Head of caudate nucleus (tissue), 42 donors: ENCODE results near the gene GAB2.

Experiments used
- DNase-seq, 42 donors: peaks; one replicate each; pipeline versions ENCODE4 v3.0.0 to v3.0.0-alpha.2; 2020 to 2021; ENCODE audit warnings: mixed read lengths in 7 of 42
- intact Hi-C: fragments of 100-400 bp; cut with DNase I; formaldehyde crosslinking; loops from one replicate; pipeline ENCODE4 v1.15.0; 2022

The GAB2 gene

DNA sequence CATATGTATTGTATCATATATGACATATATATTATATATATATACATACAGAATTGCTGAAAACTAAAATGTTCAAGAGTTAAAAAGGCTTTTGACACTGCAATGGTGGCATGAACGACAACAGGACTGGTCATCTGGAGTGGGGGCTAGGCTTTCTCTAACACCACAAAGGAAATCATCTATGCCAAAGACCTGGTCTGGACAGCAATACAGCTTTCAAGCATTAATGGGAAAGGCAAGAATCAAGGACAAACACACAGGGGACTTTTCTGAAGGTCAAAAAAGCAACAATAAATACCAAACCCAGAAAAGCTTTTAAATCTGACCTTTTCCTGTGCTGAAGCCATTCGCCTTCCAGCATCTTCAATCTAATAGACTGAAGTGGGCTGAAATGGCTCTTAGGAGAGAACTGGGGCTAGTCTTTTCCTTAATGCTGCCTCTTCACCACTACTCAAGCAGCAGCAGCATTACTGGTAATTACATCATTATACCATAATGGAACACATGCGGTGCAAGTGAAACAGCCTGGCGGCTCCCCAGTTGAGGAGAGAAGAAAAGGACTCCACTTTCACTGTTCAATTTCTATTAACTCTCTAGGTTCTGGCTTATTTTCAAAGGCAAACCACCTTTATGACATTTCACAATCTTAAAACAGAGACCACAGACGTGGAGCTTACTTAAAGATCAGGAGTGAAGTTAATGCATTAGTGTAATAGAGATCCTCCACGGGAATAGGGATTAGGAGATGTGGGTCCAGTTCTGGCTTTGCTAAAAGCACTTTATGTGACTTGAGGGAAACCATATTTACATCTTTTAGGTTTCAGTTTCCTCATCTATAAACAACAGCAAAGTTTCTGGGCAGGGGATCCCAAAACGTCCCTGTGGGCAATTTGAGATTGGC lies 63.0 kb downstream of the GAB2 start:
- DNase-seq = peak in 4 of 42 donors; percentile 25 to 64 (median 30)
- intact Hi-C loops = no loop called here

DNA sequence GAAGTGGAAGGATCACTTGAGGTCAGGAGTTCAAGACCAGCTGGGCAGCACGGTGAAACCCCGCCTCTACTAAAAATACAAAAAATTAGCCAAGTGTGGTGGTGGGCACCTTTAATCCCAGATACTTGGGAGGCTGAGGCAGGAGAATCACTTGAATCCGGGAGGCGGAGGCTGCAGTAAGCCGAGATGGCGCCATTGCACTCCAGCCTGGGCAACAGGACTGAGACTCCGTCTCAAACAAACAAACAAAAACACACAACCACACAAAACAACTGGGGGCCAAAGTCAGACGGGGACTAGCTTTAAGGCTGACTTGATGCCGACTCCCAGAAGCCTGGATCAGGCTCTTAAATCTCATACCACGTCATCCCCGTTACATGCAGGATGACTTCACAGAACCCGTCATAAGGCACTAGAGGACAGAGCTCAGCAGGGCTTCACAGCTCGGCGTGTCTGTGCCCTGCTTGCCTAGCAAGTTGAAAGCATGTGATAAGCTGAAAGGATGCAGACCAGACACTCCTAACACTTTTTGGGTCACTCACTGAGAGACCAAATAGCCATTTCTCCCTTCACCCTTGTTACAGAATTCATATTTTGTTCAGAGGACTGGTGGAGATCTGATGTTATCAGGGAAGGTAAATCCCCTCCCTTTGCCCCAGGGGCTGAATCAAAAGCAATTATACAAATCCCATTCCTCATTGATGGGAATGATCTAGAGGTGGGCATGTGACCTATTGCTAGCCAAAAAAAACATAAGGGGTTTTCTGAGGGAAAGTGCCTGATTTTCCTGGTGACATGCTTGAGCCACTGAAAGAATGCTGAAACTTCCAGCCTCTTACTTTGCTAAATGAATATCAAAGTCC lies 65.4 kb downstream of the GAB2 start:
- intact Hi-C loops = no loop called here

DNA sequence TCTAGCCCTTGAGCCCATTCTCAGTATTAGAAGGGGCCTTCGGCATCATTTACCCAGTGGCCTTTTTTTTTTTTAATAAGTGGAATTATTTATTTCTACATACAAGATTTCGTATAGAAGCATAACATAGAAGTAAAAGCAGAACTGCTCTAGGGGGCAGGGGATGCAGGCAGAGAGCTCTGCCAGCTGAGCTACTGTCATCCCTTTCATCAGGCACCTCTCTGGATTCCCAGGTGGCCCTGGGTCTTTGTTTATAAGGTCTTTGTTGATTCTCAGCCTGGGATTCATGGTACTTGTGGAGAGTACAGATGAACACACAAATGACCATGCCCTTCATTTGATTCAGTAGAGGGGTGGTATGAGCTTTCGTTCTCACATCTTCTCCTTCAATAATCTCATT lies 66.4 kb downstream of the GAB2 start:
- DNase-seq = no peak
- intact Hi-C loops = no loop called here

More for the DNA sequence above, 65.4 kb downstream of the GAB2 start:
- peak in 3 of 42 donors; percentile 26 to 53 (median 28) for DNase-seq

DNA sequence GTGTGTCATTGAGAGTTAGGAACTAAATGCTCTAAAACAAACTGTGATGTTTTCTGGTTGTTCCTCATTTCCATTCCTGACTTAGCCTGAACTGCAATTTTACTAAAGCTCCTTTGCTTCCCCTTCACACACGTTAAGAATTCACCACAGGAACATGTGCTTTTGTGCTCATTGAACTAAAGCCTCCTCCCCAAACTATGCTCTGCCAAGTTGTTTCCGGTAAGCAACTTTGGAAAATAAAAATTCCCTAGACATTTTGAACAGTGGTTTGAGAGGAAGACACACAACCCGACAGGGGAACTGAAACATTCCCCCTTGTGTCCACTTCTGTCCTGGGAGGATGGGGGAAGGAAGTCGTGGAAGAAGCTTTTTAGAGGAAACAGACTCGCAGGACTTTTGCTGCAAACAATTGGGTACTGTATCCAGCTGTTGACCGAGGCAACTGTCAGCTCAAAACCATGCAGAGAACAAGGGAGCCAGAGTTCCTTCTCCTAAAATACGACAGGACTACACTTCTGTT lies 66.9 kb downstream of the GAB2 start:
- intact Hi-C loops = no loop called here
- DNase-seq = peak in 30 of 42 donors; percentile 10 to 79 (median 50)

DNA sequence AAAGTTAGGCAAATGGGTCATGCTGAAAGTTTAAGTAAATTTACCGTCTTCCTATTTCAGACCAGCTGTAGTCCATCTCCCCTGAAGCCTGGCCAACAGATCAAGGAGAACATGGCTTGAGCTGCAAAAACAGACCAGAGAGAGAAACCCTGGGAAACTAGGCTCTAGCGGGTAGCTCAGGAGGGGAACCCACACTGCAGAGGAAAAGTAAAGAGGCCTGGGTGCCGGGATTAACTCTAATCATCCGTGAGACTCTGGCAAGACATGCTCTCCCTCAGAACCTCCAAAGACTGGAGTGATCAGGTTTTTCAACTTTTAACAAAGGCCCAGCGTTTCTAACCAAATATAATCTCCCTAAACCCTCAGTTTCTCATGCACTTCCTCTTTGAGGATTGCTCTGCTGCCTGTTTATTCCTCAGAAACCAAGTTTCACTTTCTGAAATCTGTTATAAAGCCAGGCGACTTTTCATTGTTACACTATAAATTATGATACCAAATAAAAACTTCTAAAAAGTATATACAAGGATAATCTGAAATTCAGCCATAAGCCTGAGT lies 67.5 kb downstream of the GAB2 start:
- intact Hi-C loops = no loop called here
- DNase-seq = peak in 3 of 42 donors; percentile 23 to 46 (median 37)

DNA sequence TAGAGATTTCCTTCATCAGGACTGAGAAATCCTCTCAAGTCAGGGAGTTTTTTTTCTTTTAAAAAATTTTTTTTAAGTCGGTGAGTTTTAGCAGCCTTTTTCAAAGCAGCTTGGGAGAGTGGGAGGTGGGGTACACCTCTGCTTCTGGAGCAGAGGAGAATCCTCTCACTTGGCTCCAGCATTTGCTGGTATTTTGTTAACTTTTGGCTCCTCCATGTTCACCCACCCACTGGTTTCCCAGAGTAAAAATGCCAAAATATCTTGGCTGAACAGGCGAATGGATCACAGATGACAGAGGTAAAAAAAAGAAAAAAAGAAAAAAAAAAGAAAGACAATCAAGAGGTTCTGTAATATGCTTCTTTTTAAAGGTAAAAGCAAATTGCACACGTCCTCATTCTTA lies 68.0 kb downstream of the GAB2 start:
- peak in 12 of 42 donors; percentile 13 to 71 (median 48) for DNase-seq

DNA sequence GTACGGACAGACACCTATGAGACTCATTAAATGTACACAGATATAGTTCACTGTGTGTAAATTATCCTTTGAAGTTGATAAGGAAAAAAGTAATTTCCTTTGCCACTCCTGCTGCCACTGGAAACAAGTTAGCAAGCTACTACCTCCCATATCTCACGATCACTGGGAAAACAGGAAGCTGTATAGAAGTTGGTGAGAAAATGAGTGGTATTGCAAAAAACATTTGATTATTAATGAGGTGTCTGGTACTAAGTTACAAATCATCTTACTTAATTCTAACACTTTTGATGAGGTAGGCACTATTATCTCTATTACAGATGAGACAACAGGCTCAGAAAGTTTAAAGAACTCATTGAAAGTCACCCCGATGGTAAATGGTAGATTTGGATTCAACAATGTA lies 68.5 kb downstream of the GAB2 start:
- no peak for DNase-seq
- intact Hi-C loops = no loop called here

More for the DNA sequence above, 68.0 kb downstream of the GAB2 start:
- intact Hi-C loops = no loop called here

DNA sequence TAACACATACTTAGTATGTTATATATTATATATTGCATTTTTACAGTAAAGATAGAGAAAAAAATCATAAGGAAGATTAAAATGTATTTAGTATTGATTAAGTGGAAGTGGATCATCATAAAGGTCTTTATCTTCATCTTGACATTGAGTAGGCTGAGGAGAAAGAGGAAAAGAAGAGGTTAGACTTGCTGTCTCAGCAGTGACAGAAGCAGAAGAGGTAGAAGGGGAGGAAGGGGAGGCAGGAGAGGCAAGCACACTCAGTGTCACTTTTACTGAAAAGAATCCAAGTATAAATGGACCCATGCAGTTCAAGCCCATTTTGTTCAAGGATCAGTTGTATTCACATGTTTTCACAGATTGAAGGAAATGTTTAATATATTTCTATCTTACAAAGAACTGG lies 69.7 kb downstream of the GAB2 start:
- no peak for DNase-seq
- intact Hi-C loops = no loop called here

DNA sequence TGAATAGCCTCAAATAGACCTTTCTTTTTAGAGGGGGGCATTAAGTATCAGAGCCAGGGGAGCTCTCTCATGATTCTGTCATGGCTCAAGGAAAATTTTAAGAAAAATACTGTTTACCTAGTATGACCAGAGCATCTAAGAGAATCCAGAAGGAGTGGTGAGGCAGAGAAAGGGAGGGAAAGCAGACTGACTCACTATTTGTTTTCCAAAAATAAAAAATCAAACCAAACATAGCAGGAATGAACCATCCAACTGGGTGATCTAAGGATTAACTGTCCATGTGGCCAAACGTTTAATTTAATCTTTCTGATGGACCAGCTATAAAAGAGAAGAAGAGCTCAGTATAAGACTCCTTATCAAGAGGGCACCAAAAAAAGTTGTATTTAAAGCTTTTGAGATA lies 70.8 kb downstream of the GAB2 start:
- no peak for DNase-seq
- intact Hi-C loops = no loop called here

DNA sequence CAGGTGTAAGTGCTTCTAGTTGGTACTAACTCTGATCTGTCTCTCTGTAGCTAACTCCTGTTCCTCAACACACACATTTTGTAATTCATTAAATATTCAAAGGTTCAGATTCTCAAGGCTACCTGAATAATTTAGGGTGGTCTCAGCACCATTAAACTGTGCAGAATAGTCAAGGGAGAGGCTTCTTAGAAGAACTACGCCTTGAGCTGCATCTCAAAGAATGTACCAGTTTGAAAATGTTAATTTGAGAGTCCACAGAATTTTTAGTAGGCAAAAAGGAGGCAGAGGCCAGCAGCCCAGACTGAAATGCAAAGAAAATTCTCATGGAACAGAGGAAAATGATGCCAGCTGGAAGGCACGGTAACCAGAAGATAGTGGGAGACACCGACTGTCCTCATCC lies 72.2 kb downstream of the GAB2 start:
- no peak for DNase-seq
- intact Hi-C loops = no loop called here

DNA sequence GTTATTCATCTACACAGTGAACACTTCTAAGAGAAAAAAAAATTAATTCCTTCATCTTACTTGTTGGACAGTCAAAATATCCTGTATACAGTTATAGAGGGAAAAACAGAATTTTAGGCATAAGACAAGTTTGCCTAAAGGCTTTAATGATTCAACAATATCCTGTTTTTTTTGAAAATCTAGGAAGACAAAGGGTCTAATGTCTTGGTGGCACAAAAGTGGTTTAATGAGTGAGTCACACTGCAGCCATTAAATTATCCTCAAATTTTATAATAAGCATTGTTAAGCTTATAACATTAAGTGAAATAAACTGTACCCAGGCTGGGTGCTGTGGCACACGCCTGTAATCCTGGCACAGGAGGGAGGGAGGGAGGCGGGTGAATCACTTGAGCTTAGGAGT lies 72.9 kb downstream of the GAB2 start:
- intact Hi-C loops = no loop called here
- no peak for DNase-seq

DNA sequence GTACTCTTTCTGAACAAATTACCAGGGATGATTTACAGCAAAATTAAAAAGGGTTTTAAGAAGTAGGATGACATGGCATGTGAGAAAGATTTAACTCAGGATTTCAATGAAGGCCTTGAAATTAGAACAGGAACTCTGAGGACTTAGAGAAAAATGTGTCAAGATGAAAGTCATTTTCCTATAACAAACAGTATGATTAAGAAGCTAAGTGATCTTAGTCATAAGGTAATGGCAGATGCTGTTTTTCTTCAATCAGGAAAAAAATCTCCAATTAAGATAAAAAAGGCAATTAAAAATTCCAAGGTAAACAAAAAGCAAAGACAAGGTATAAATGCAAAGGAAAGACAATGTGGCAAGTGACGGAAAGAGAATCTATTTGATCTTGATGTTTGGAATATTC lies 73.5 kb downstream of the GAB2 start:
- DNase-seq = no peak
- intact Hi-C loops = no loop called here

DNA sequence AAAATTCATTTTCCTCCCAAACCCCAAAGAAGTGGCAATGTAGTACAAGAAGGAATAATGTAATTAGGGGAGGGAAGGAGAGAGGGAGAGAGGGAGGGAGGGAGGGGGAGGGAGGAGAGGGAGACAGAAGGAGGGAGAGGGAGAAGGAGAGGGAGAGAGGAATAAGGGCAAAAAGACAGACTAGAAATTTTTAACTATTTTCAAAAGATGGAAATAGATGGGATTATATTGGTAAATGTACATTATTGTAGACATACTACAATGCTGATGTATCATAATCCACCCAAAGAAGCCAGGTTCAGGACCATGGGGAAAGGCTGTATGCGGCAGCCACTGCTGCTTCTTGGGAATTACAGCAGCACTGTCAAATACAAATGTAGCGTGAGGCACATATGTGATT lies 74.3 kb downstream of the GAB2 start:
- intact Hi-C loops = no loop called here
- DNase-seq = no peak

DNA sequence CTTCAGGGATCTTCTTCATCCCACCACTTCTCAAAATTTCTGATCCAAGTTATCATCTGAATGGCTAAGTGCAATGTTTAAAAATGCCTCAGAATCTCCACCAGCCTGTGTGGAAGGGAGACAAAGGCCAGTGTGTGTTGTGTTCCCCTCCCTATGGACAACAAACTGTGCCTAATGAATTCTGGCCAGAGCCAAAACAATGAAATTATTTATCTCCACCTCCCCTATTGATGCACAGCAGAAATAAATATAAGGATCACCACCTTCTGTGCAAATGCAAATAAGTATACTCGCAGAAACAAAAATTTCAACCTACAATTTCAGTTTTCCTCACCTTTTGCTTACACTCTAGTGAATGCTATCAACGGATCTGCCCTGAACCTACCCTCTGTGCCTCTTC lies 75.8 kb downstream of the GAB2 start:
- DNase-seq = peak in 23 of 42 donors; percentile 16 to 80 (median 54)
- intact Hi-C loops = no loop called here

DNA sequence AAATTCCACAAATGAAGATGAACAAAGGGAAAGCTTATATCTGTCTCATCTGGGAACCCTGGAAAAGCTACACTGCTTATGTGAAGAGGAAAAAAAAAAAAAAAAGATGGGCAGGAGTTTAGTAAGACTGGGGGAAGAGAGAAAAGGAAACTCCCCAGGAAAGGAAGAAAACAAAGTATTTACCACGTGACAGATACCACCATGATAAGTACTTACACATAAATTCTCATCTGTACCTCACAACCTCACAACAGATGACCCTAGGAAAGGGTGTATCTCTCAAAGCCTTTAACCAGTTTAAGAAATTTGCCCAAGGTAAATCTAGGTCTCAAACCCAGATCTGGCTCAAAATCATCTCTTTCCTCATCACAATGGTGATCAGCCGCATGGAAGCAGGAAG lies 77.1 kb downstream of the GAB2 start:
- DNase-seq = no peak
- intact Hi-C loops = no loop called here

DNA sequence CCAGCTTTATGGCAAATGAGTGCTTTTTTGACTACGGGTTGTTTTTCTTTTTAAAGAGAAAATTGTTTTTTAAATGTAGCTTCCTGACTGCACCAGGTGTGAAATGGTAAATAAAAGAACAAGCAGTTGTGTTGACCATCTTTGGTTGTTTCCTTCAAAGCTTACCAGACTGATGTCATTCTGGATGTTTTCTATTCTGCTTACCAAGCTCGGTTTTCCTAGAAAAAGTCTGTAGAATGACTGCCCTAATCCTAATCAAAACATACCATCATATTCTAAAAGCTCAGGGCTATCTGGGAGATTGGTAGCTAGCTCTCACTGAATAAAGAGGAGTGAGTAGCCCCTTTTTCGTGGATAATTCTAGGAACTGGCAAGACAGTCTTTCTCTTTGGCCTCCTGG lies 77.7 kb downstream of the GAB2 start:
- intact Hi-C loops = no loop called here
- no peak for DNase-seq

DNA sequence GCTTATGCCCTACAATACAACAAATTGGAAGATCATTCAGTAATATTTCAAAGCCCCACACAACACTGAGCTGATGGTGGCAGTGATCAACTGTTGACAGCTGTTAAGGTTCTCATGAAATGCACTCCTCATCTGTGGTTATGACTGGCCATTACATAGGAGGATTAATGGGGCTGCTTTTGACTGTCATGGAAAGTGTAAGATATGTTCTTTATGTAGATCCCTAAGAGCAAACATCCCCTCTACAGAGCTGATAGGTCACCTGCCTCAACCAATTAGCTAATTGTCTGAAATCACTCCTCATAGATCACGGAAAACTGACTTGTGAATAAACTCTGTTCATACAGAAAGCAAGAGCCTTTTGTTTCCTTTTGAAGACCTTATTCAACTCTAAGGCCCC lies 78.1 kb downstream of the GAB2 start:
- DNase-seq = no peak
- intact Hi-C loops = no loop called here

DNA sequence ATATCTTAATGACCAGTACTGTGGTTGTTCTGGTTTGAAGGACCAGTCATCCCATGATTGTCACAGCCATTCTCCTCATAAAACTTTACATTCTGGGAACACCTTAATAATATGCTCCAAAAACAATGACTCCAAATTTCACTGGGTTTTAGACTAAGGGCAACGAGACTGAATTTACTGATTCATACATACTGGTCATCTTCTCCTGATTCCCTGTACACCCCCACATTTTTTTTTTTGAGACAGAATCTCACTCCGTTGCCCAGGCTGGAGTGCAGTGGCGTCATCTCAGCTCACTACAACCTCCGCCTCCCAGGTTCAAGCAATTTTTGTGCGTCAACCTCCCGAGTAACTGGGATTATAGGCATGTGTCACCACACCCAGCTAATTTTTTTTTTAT lies 78.9 kb downstream of the GAB2 start:
- intact Hi-C loops = no loop called here
- DNase-seq = no peak

DNA sequence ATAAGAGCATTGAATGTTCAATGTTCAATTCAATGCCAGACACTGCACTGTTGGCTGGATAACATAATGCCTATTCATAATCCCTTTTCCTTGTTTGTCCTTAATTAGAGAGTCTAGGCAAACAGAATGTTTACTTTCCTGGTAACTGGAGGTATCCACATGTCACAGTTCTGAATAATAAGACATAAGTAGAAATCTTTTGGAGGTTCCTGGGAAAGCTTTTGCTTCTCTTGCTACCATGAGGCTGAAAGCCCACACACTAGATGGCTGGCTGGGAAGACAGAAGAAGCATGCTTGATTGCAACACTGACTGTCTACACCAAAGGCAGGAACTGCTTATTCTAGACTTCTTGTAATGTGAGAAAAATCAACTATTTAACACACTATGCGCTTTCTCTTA lies 79.5 kb downstream of the GAB2 start:
- intact Hi-C loops = no loop called here

DNA sequence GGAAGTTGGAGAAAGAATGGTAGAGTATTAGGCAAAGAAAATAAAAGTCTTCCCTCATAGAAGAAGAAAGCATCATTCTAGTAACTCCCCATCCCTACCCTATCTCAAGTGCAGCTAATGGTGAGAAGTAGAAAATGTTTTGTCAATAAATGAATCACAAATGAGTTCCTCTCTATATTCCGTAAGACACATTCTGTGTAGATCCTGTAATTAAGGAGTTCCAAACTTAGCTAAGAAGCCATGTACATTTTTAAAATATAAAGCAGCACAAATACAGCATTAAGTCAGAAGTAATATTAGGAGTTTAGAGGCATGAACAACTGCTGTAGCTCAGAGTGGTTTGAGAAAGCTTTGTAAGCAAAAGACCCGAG lies 80.1 kb downstream of the GAB2 start:
- intact Hi-C loops = no loop called here
- no peak for DNase-seq

More for the DNA sequence above, 79.5 kb downstream of the GAB2 start:
- peak in 1 of 42 donors; percentile 61 for DNase-seq
